Stimulated activated CD4-positive, alpha-beta T cell treated with anti-CD3 and anti-CD28 coated beads, Interleukin-1b, Interleukin-23, amount 100 ng/mL, for 24 hours (primary cell): Measurements from ENCODE around the gene COL15A1.

ENCODE experiments used
- DNase-seq, 4 experiments: peaks; one replicate each; pipeline ENCODE4 v3.0.0-alpha.2; 2020; ENCODE audit warnings: low read depth in 4 of 4, low spot score in 1 of 4

COL15A1 gene

GRCh38 chr9:98971168-98971914 is 27.6 kb downstream of the COL15A1 start:
- no peak for DNase-seq

GRCh38 chr9:98971915-98972223 is 28.2 kb downstream of the COL15A1 start:
- DNase-seq, result no peak

- no peak for DNase-seq
Measured at GRCh38 chr9:98972716-98973115, 29.0 kb downstream of the COL15A1 start.

GRCh38 chr9:98973171-98973570 is 29.5 kb downstream of the COL15A1 start:
- no peak for DNase-seq

- DNase-seq, result no peak
Measured at GRCh38 chr9:98973576-98973975, 29.9 kb downstream of the COL15A1 start.

- DNase-seq, result no peak
Measured at GRCh38 chr9:98974106-98974505, 30.4 kb downstream of the COL15A1 start.

GRCh38 chr9:98974554-98974953 is 30.8 kb downstream of the COL15A1 start:
- DNase-seq, result no peak

GRCh38 chr9:98974994-98975712 is 31.4 kb downstream of the COL15A1 start:
- DNase-seq, result peak; percentile 63 to 78 (median 73)

GRCh38 chr9:98975838-98976237 is 32.1 kb downstream of the COL15A1 start:
- DNase-seq, result no peak

- no peak for DNase-seq
Measured at GRCh38 chr9:98977246-98977714, 33.6 kb downstream of the COL15A1 start.

GRCh38 chr9:98977813-98978212 is 34.1 kb downstream of the COL15A1 start:
- no peak for DNase-seq

GRCh38 chr9:98978231-98978681 is 34.5 kb downstream of the COL15A1 start:
- DNase-seq, result no peak

GRCh38 chr9:98980291-98980690 is 36.6 kb downstream of the COL15A1 start:
- no peak for DNase-seq

- no peak for DNase-seq
Measured at GRCh38 chr9:98983295-98984268, 39.9 kb downstream of the COL15A1 start.

GRCh38 chr9:98985596-98985995 is 41.9 kb downstream of the COL15A1 start:
- no peak for DNase-seq

- no peak for DNase-seq
Measured at GRCh38 chr9:98986866-98987651, 43.4 kb downstream of the COL15A1 start.

- DNase-seq, result no peak
Measured at GRCh38 chr9:98989036-98990000, 45.6 kb downstream of the COL15A1 start.

GRCh38 chr9:98990181-98990870 is 46.6 kb downstream of the COL15A1 start:
- DNase-seq, result no peak
